Pancreas (tissue), 10 donors: Measurements from ENCODE around the gene JSRP1. TPM values are rescaled to one million over a fixed set of nuclear protein-coding genes. Genes with fewer than 3 reads are reported as not detected.

ENCODE experiments used
- ATAC-seq, 4 donors: fragments of 200-7000 bp; cut with Tn5 transposase; one replicate each; pipeline versions ENCODE4 v1.8.0 to v1.9.1; 2020; ENCODE audit warnings: mild to moderate bottlenecking in 4 of 4, moderate library complexity in 4 of 4
- DNase-seq, 6 donors: peaks; one replicate each; pipeline ENCODE4 v3.0.0-alpha.2; 2020
- FAIRE-seq: peaks from 2 replicates; lab custom pipeline; 2012; peaks lifted over from hg19 to GRCh38; lab: Jason Lieb, UNC
- H3K27ac ChIP-seq, 4 donors: fragments of 200-600 bp; sonication (generic); 1 replicate in 3 of 4; 2 replicates in 1 of 4; pipeline versions ENCODE4 v1.5.0 to v1.8.0; 2020
- H3K27me3 ChIP-seq, 4 donors: fragments of 200-600 bp; one replicate each; pipeline ENCODE4 v1.8.0; 2021
- H3K36me3 ChIP-seq, 3 donors: fragments of 200-600 bp; sonication (generic) in 1 of 3; one replicate each; pipeline versions ENCODE4 v1.5.0 to v1.8.0; 2020 to 2021
- H3K4me1 ChIP-seq, 3 donors: fragments of 200-600 bp; one replicate each; pipeline ENCODE4 v1.8.0; 2021
- H3K4me3 ChIP-seq, 4 donors: fragments of 200-600 bp; sonication (generic) in 2 of 4; one replicate each; pipeline versions ENCODE4 v1.5.0 to v1.8.0; 2020 to 2021
- H3K9me3 ChIP-seq, 4 donors: fragments of 200-600 bp; one replicate each; pipeline ENCODE4 v1.8.0; 2021
- CTCF ChIP-seq, 4 donors: fragments of 200-600 bp; sonication (generic) in 3 of 4; IDR thresholded peaks; one replicate each; pipeline versions ENCODE4 v1.5.0 to v1.8.0; 2021; ENCODE audit warnings: antibody characterized with exemption in 4 of 4
- WGBS, 2 donors: extraction: QIAGEN DNeasy Blood & Tissue Kit; methylation state at CpG; one replicate each; pipeline ENCODE4 v1.1.7; 2013; 5-methylcytosine and 5-hydroxymethylcytosine counted together
- intact Hi-C, 3 donors: fragments of 100-400 bp; cut with DNase I; formaldehyde crosslinking; loops; one replicate each; pipeline versions ENCODE4 v1.11.1 to v1.14.2; 2022
- polyA plus RNA-seq, 2 donors: library from polyadenylated mRNA; stranded (reverse); fragments of 200-250 nt; gene quantifications; one replicate each; pipeline ENCODE4 v1.2.3, GENCODE V29; 2013
- total RNA-seq, 6 donors: library from RNA; stranded (reverse); fragmentation: NEBNext Ultra II Directional in 4 of 6; extraction: Animal tissue kit (Norgen Biotek cat#: 25700) in 4 of 6; gene quantifications; one replicate each; pipeline versions ENCODE4 v1.2.1 to v1.2.4, GENCODE V29; 2021 to 2023
- donor health status: healthy with polysubstance abuse.
- donor health status: DM: no; HTN: no; CAD: no; lungs with moderate emphysema.
- donor health status: DM: no; HTN: no; CAD: no.
- donor health status: control.
- donor health status: control.
- donor health status: Bipolar disorder and iron deficiency.
- donor health status: DM: yes; HTN: yes; CAD: no.
- donor health status: DM: no; HTN: no; CAD: no.
- donor health status: DM: no; HTN: no; CAD: no.
- donor health status: DM: yes; HTN: yes; CAD: no.

JSRP1 gene
- total and polyA plus RNA-seq, 8 donors, result 0.29 to 4.0 (median 1.0) TPM; not detected in 2

- H3K4me1 ChIP-seq, result no peaks in the 10 kb centered on the region
- ATAC-seq, result no peak
- FAIRE-seq, result no peak
- H3K4me3 ChIP-seq, result no peak overlapping the region
- H3K36me3 ChIP-seq, result peaks cover 11 to 93% (median 16%) of the 10 kb centered on the region in 3 donors
- intact Hi-C loops, result no loop called here
- H3K27ac ChIP-seq, result no peak overlapping the region
- WGBS, 2 donors, result 94 to 95% methylated on average over 22 of the region's 22 CpGs
- H3K27me3 ChIP-seq, result no peaks in the 10 kb centered on the region
- DNase-seq, result no peak
- no peak for TF ChIP-seq CTCF (IDR thresholded peaks at IDR 0.05)
- H3K9me3 ChIP-seq, result no peaks in the 10 kb centered on the region
Measured at GRCh38 chr19:2217591-2217990, 38.6 kb downstream of the JSRP1 start.

GRCh38 chr19:2216361-2217225, 39.6 kb downstream of the JSRP1 start:
- TF ChIP-seq CTCF (IDR thresholded peaks at IDR 0.05), result no peak
- Histone ChIP-seq H3K9me3 (no peaks in the 10 kb centered on the region), H3K36me3 (peaks cover 11 to 97% (median 20%) of the 10 kb centered on the region in 3 donors), H3K27ac (no peak overlapping the region), H3K27me3 (no peaks in the 10 kb centered on the region), H3K4me1 (no peaks in the 10 kb centered on the region), H3K4me3 (no peak overlapping the region)
- 95% methylated on average over 41 to 43 of the region's 43 CpGs for WGBS, 2 donors
- intact Hi-C loops, result no loop called here
- DNase-seq (no peak), ATAC-seq (no peak), FAIRE-seq (no peak)

GRCh38 chr19:2215281-2215751, 40.9 kb downstream of the JSRP1 start:
- peaks cover 11 to 97% (median 33%) of the 10 kb centered on the region in 3 donors for H3K36me3 ChIP-seq

GRCh38 chr19:2214251-2214650, 42.0 kb downstream of the JSRP1 start:
- no peaks in the 10 kb centered on the region for H3K27me3 ChIP-seq
- DNase-seq (no peak), ATAC-seq (no peak), FAIRE-seq (no peak)
- TF ChIP-seq CTCF (IDR thresholded peaks at IDR 0.05), result no peak
- H3K4me3 ChIP-seq, result no peak overlapping the region
- H3K27ac ChIP-seq, result no peak overlapping the region
- H3K9me3 ChIP-seq, result no peaks in the 10 kb centered on the region
- WGBS, 2 donors, result 94 to 97% methylated on average over 17 of the region's 17 CpGs
- peaks cover 11 to 90% (median 33%) of the 10 kb centered on the region in 3 donors for H3K36me3 ChIP-seq
- no peaks in the 10 kb centered on the region for H3K4me1 ChIP-seq
- intact Hi-C loops, result no loop called here

More at GRCh38 chr19:2215281-2215751, 40.9 kb downstream of the JSRP1 start:
- no peaks in the 10 kb centered on the region for H3K4me1 ChIP-seq
- ATAC-seq, result no peak
- WGBS, 2 donors, result 89 to 90% methylated on average over 31 of the region's 31 CpGs
- DNase-seq, result no peak
- H3K9me3 ChIP-seq, result no peaks in the 10 kb centered on the region
- no peak for FAIRE-seq
- no peak for TF ChIP-seq CTCF (IDR thresholded peaks at IDR 0.05)
- intact Hi-C loops, result no loop called here
- no peak overlapping the region for H3K27ac ChIP-seq
- no peak overlapping the region for H3K4me3 ChIP-seq
- H3K27me3 ChIP-seq, result no peaks in the 10 kb centered on the region

- TF ChIP-seq CTCF (IDR thresholded peaks at IDR 0.05), result no peak
- Histone ChIP-seq H3K27ac (no peak overlapping the region), H3K9me3 (no peaks in the 10 kb centered on the region), H3K4me3 (no peak overlapping the region), H3K4me1 (no peaks in the 10 kb centered on the region), H3K36me3 (peaks cover 11 to 85% (median 33%) of the 10 kb centered on the region in 3 donors), H3K27me3 (no peaks in the 10 kb centered on the region)
- DNase-seq (no peak), ATAC-seq (no peak), FAIRE-seq (no peak)
- intact Hi-C loops, result no loop called here
- 85 to 93% methylated on average over 26 of the region's 26 CpGs for WGBS, 2 donors
Measured at GRCh38 chr19:2213799-2214198, 42.4 kb downstream of the JSRP1 start.
